H1 (cell line): ENCODE data around the gene CALM1.

Experiments used
- EGR1 ChIP-seq: IDR thresholded peaks from 2 replicates; pipeline ENCODE4 v1.6.1; 2011; ENCODE audit warnings: low read depth, low read length, borderline replicate concordance
- SRF ChIP-seq: IDR thresholded peaks from 2 replicates; pipeline ENCODE4 v1.6.1; 2011; ENCODE audit warnings: mild to moderate bottlenecking, low read depth, low read length, moderate library complexity
- YY1 ChIP-seq: IDR thresholded peaks from 2 replicates; pipeline ENCODE4 v1.6.1; 2011; ENCODE audit warnings: low read depth, mild to moderate bottlenecking, low read length
- TF ChIP-seq, protein P1 (sequence below): IDR thresholded peaks from 2 replicates; pipeline ENCODE4 v1.6.1; 2011; ENCODE audit warnings: low read length, improper control_type of control experiment
- TF ChIP-seq, protein P2 (sequence below), 3 experiments: IDR thresholded peaks; 1 replicate in 2 of 3; 2 replicates in 1 of 3; pipeline versions ENCODE4 v1.5.1 to v1.6.1; 2011; ENCODE audit warnings: low read length in 3 of 3, mild to moderate bottlenecking in 3 of 3, inconsistent platforms in 2 of 3, low read depth in 1 of 3, moderate library complexity in 1 of 3; ENCODE audit not compliant: insufficient read depth in 1 of 3; ENCODE audit errors: control extremely low read depth in 1 of 3

DNA sequence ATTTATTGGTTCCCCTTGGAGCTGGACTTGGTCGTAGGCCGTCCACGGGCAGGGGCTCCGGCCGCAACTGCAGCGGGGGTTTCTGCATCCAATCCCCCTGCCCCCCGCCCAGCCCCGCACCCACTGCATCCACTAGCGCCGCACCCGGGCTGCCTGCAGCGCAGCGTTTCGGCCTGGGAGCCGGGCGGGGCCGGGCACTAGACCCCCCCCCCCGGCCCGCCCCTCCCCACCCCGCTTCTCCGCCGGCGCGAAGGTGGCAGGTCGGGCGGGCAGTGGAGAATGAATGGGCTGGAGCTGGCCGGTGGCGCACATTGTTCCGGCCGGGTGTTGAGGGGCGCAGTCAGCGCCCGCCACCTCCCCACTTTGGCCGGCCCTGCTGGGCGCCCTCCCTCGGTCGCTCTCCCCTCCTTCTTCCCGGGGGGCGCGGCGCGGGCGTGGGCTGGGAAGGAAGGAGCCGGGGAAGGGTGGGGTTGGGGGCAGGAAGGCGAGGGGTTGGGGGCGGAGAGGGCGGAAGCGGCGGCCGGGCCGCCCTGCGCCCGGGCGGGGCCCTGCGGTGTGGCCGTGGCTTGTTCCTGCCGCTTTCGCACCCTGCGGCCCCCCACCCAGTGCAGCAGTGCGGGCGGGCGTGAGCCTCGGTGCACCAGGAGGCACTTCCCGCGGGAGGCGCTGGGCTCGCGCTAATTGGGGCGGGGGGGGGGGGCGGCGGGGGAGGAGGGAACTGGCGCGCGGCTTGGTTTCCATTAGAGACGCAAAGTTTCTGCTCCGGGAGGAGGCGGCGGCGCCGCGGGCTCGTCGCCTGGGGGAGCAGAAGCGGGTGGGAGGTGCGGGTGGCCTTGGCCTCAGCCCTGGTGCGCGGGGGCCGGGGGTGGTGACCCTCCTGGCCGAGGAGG, 841 bp downstream of the CALM1 start:
- TF ChIP-seq, protein P1, sequence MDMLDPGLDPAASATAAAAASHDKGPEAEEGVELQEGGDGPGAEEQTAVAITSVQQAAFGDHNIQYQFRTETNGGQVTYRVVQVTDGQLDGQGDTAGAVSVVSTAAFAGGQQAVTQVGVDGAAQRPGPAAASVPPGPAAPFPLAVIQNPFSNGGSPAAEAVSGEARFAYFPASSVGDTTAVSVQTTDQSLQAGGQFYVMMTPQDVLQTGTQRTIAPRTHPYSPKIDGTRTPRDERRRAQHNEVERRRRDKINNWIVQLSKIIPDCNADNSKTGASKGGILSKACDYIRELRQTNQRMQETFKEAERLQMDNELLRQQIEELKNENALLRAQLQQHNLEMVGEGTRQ: no peak
- no peak for TF ChIP-seq SRF
- no peak for TF ChIP-seq YY1
- TF ChIP-seq EGR1: no peak
- TF ChIP-seq, protein P2, sequence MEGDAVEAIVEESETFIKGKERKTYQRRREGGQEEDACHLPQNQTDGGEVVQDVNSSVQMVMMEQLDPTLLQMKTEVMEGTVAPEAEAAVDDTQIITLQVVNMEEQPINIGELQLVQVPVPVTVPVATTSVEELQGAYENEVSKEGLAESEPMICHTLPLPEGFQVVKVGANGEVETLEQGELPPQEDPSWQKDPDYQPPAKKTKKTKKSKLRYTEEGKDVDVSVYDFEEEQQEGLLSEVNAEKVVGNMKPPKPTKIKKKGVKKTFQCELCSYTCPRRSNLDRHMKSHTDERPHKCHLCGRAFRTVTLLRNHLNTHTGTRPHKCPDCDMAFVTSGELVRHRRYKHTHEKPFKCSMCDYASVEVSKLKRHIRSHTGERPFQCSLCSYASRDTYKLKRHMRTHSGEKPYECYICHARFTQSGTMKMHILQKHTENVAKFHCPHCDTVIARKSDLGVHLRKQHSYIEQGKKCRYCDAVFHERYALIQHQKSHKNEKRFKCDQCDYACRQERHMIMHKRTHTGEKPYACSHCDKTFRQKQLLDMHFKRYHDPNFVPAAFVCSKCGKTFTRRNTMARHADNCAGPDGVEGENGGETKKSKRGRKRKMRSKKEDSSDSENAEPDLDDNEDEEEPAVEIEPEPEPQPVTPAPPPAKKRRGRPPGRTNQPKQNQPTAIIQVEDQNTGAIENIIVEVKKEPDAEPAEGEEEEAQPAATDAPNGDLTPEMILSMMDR (IDR thresholded peaks at IDR 0.05; ENCODE audit: control extremely low read depth in 1 of 3, insufficient read depth in 1 of 3, low read depth in 1 of 3, low read length in 3 of 3): no peak
